Stimulated activated CD8-positive, alpha-beta memory T cell treated with anti-CD3 and anti-CD28 coated beads, Interleukin-7, amount 100 ng/mL, for 1 hour (primary cell): Measurements from ENCODE around the gene BET1.
A peak's percentile ranks its signal among the peaks of the same experiment; 100 is the strongest.
"Not testable (repeated sequence)": the region's sequence is repeated elsewhere in the genome, so short reads cannot be mapped to it uniquely, and the experiment has no call there.

Experiments
- DNase-seq, 2 donors: peaks; one replicate each; pipeline ENCODE4 v3.0.0-alpha.2; 2020; ENCODE audit warnings: low read depth in 2 of 2

The BET1 gene

GRCh38 chr7:94004024-94004951 lies at the start of gene BET1:
BET1 (minus strand) TSS chr7:94004355; CDS start chr7:94004216, 139 bp downstream.
- DNase-seq, result peak; percentile 83 to 87

GRCh38 chr7:94053532-94053931 lies 49.4 kb upstream of the BET1 start:
- no peak for DNase-seq

- DNase-seq, result no peak
These were observed 48.4 kb upstream of the BET1 start for GRCh38 chr7:94052398-94053180.

GRCh38 chr7:94050046-94050445 lies 45.9 kb upstream of the BET1 start:
- no peak for DNase-seq

- DNase-seq, result no peak
These were observed 45.5 kb upstream of the BET1 start for GRCh38 chr7:94049615-94050014.

- no peak for DNase-seq
These were observed 44.6 kb upstream of the BET1 start for GRCh38 chr7:94048755-94049154.

- no peak for DNase-seq
These were observed 43.8 kb upstream of the BET1 start for GRCh38 chr7:94047956-94048355.

- no peak for DNase-seq
These were observed 41.4 kb upstream of the BET1 start for GRCh38 chr7:94045581-94045980.

GRCh38 chr7:94044806-94045205 lies 40.7 kb upstream of the BET1 start:
- DNase-seq, result no peak

- DNase-seq, result no peak
These were observed 39.1 kb upstream of the BET1 start for GRCh38 chr7:94043299-94043698.

- no peak for DNase-seq
These were observed 38.2 kb upstream of the BET1 start for GRCh38 chr7:94042381-94042780.

GRCh38 chr7:94041529-94041928 lies 37.4 kb upstream of the BET1 start:
- DNase-seq, result no peak

GRCh38 chr7:94040254-94040653 lies 36.1 kb upstream of the BET1 start:
- DNase-seq, result no peak

GRCh38 chr7:94039368-94040035 lies 35.3 kb upstream of the BET1 start:
- no peak for DNase-seq

GRCh38 chr7:94031865-94032264 lies 27.7 kb upstream of the BET1 start:
- DNase-seq, result no peak

GRCh38 chr7:94030634-94031033 lies 26.5 kb upstream of the BET1 start:
- DNase-seq, result no peak

GRCh38 chr7:94029976-94030375 lies 25.8 kb upstream of the BET1 start:
- no peak for DNase-seq

GRCh38 chr7:94028768-94029167 lies 24.6 kb upstream of the BET1 start:
- no peak for DNase-seq

- DNase-seq, result not testable (repeated sequence)
These were observed 22.5 kb upstream of the BET1 start for GRCh38 chr7:94026619-94027018.

GRCh38 chr7:94022550-94022949 lies 18.4 kb upstream of the BET1 start:
- no peak for DNase-seq

- no peak for DNase-seq
These were observed 12.6 kb upstream of the BET1 start for GRCh38 chr7:94016786-94017185.

GRCh38 chr7:94015538-94015937 lies 11.4 kb upstream of the BET1 start:
- DNase-seq, result no peak
